ENCODE data around the gene TRIM23. TPM values are rescaled to one million over a fixed set of nuclear protein-coding genes. Genes with fewer than 3 reads are reported as not detected.
"Not testable (repeated sequence)": the region's sequence is repeated elsewhere in the genome, so short reads cannot be mapped to it uniquely, and the experiment has no call there.

TRIM23 gene
- total and polyA plus RNA-seq, 8 donors: 0.87 to 37.3 (median 2.9) TPM

GRCh38 chr5:65624571-65625555, 730 bp upstream of the TRIM23 start, which contains the start of the genes SHLD3 and TRAPPC13:
TSS of gene SHLD3 (plus strand) at chr5:65625027. CDS start at chr5:65629588, 4,561 bp downstream.
TSS of gene TRAPPC13 (plus strand) at chr5:65625027. CDS start at chr5:65625061, 34 bp downstream.
- 0 to 1% (median 0%) methylated on average over 36 of the region's 36 CpGs for WGBS, 5 donors
- H3K4me3 ChIP-seq: peak within 1 kb of the TSS; percentile 74 to 96 (median 84)
- H3K9me3 ChIP-seq: no peaks in the 10 kb centered on the region
- TF ChIP-seq POLR2AphosphoS5 (IDR thresholded peaks at IDR 0.05) (peak in 2 of 3 donors; percentile 53 to 76), EP300 (IDR thresholded peaks at IDR 0.05) (no peak), CTCF (IDR thresholded peaks at IDR 0.05) (peak in 1 of 7 experiments; percentile 25), POLR2A (IDR thresholded peaks at IDR 0.05) (no peak)
- H3K27me3 ChIP-seq: no peaks in the 10 kb centered on the region
- H3K36me3 ChIP-seq: peaks cover 0 to 16% (median 13%) of the 10 kb centered on the region in 4 donors
- peak; percentile 81 to 96 for DNase-seq
- H3K27ac ChIP-seq: peak within 1 kb of the TSS; percentile 39 to 87 (median 84)
- H3K4me1 ChIP-seq: peaks cover 28 to 54% (median 38%) of the 10 kb centered on the region in 4 donors
- intact Hi-C loops (cut with DNase I; ENCODE audit: low total_unique reads): no loop called here

- Histone ChIP-seq H3K9me3 (no peaks in the 10 kb centered on the region), H3K27ac (peak overlapping the region in 4 of 5 donors; percentile 77 to 87 (median 86)), H3K4me3 (peak overlapping the region; percentile 74 to 96 (median 84)), H3K27me3 (no peaks in the 10 kb centered on the region), H3K4me1 (peaks cover 28 to 49% (median 43%) of the 10 kb centered on the region in 4 donors), H3K36me3 (peaks cover 0 to 4% (median under 1%) of the 10 kb centered on the region in 4 donors)
- 2 to 7% (median 6%) methylated on average over 9 of the region's 9 CpGs for WGBS, 5 donors
- no peak for TF ChIP-seq POLR2AphosphoS5 (IDR thresholded peaks at IDR 0.05)
- no peak for TF ChIP-seq CTCF (IDR thresholded peaks at IDR 0.05)
- no peak for TF ChIP-seq POLR2A (IDR thresholded peaks at IDR 0.05)
- no peak for TF ChIP-seq EP300 (IDR thresholded peaks at IDR 0.05)
- DNase-seq: peak in 1 of 2 donors; percentile 20
- intact Hi-C loops (cut with DNase I; ENCODE audit: low total_unique reads): no loop called here
Observed at GRCh38 chr5:65623482-65623881, 651 bp downstream of the TRIM23 start.

GRCh38 chr5:65621961-65622360, 2.2 kb downstream of the TRIM23 start:
- H3K27me3 ChIP-seq; H3K9me3 ChIP-seq; H3K36me3 ChIP-seq; H3K27ac ChIP-seq; intact Hi-C loops (cut with DNase I; ENCODE audit: low total_unique reads); DNase-seq: not testable (repeated sequence)
- 80 to 90% (median 85%) methylated on average over 4 of the region's 4 CpGs for WGBS, 5 donors
- peak overlapping the region in 1 of 4 donors; percentile 89 for H3K4me3 ChIP-seq
- H3K4me1 ChIP-seq: peaks cover 28 to 57% (median 44%) of the 10 kb centered on the region in 4 donors

- WGBS, 5 donors: 88 to 95% (median 90%) methylated on average over 4 of the region's 4 CpGs
- TF ChIP-seq EP300 (IDR thresholded peaks at IDR 0.05): no peak
- TF ChIP-seq POLR2AphosphoS5 (IDR thresholded peaks at IDR 0.05): no peak
- TF ChIP-seq POLR2A (IDR thresholded peaks at IDR 0.05): no peak
- TF ChIP-seq CTCF (IDR thresholded peaks at IDR 0.05): no peak
- Histone ChIP-seq H3K27me3 (no peaks in the 10 kb centered on the region), H3K4me3 (no peak overlapping the region), H3K4me1 (peaks cover 16 to 42% (median 28%) of the 10 kb centered on the region in 4 donors), H3K27ac (no peak overlapping the region), H3K36me3 (peaks cover 0 to 26% (median 19%) of the 10 kb centered on the region in 4 donors), H3K9me3 (no peaks in the 10 kb centered on the region)
- intact Hi-C loops (cut with DNase I; ENCODE audit: low total_unique reads): no loop called here
- DNase-seq: no peak
Observed at GRCh38 chr5:65620021-65620420, 4.1 kb downstream of the TRIM23 start.
